NB4 (cell line): ENCODE results near the gene PCCB.

ENCODE experiments used
- CTCF ChIP-seq: IDR thresholded peaks from one replicate; pipeline ENCODE4 v1.5.1; 2012; ENCODE audit warnings: low read depth, low read length
- MAX ChIP-seq: IDR thresholded peaks from 2 replicates; pipeline ENCODE4 v1.6.1; 2011; ENCODE audit warnings: low read depth, low read length
- POLR2A ChIP-seq: IDR thresholded peaks from 2 replicates; pipeline ENCODE4 v1.6.1; 2011; ENCODE audit warnings: mild to moderate bottlenecking; ENCODE audit not compliant: insufficient read length; ENCODE audit errors: extremely low read depth

GRCh38 chr3:136261826-136262225 lies 11.7 kb downstream of the PCCB start:
- TF ChIP-seq CTCF (no peak), POLR2A (no peak), MAX (no peak)
